Fibroblast of villous mesenchyme (primary cell): ENCODE results near the gene ACTR1A. TPM values are rescaled to one million over a fixed set of nuclear protein-coding genes. Genes with fewer than 3 reads are reported as not detected.
"Not testable (repeated sequence)": the region's sequence is repeated elsewhere in the genome, so short reads cannot be mapped to it uniquely, and the experiment has no call there.

Source experiments
- DNase-seq: peaks from one replicate; pipeline ENCODE4 v3.0.0-alpha.2; 2010; ENCODE audit warnings: low read depth
- H3K4me3 ChIP-seq: 2 replicates; pipeline ENCODE4 v1.5.1; 2011; ENCODE audit warnings: low read depth, mild to moderate bottlenecking, low read length
- CTCF ChIP-seq: IDR thresholded peaks from 2 replicates; pipeline ENCODE4 v1.5.1; 2012; ENCODE audit warnings: low read depth, mild to moderate bottlenecking, low read length; ENCODE audit not compliant: insufficient read depth
- total RNA-seq: library from RNA; depleted of rRNA; stranded (reverse); fragments of >200 nt; gene quantifications from 2 replicates; pipeline ENCODE4 v1.2.3, GENCODE V29; 2012

ACTR1A gene
- total RNA-seq, 1 donor, result 130 TPM

- DNase-seq, result no peak
- H3K4me3 ChIP-seq, result peak overlapping the region; percentile 98
- no peak for TF ChIP-seq CTCF
Observed at GRCh38 chr10:102501201-102502028, 1.1 kb downstream of the ACTR1A start.

GRCh38 chr10:102500686-102501085, 1.8 kb downstream of the ACTR1A start:
- not testable (repeated sequence) for DNase-seq, H3K4me3 ChIP-seq

GRCh38 chr10:102499356-102499755, 3.2 kb downstream of the ACTR1A start:
- H3K4me3 ChIP-seq, result no peak overlapping the region
- DNase-seq, result no peak
- no peak for TF ChIP-seq CTCF

- no peak for TF ChIP-seq CTCF
- no peak overlapping the region for H3K4me3 ChIP-seq
- no peak for DNase-seq
Observed at GRCh38 chr10:102497545-102497944, 5.0 kb downstream of the ACTR1A start.

GRCh38 chr10:102493771-102494170, 8.7 kb downstream of the ACTR1A start:
- TF ChIP-seq CTCF, result no peak
- DNase-seq, result no peak
- no peak overlapping the region for H3K4me3 ChIP-seq

- DNase-seq, result no peak
- no peak for TF ChIP-seq CTCF
Observed at GRCh38 chr10:102492983-102493382, 9.5 kb downstream of the ACTR1A start.

GRCh38 chr10:102492344-102492939, 10.1 kb downstream of the ACTR1A start:
- no peak for TF ChIP-seq CTCF
- H3K4me3 ChIP-seq, result no peak overlapping the region
- no peak for DNase-seq

More at GRCh38 chr10:102492983-102493382, 9.5 kb downstream of the ACTR1A start:
- H3K4me3 ChIP-seq, result no peak overlapping the region
